ENCODE measurements around the gene SPATA7.

GRCh38 chr14:88379706-88380343 lies 5.6 kb upstream of the SPATA7 start:
- TF ChIP-seq CTCF (IDR thresholded peaks at IDR 0.05) = no peak
- no peak for TF ChIP-seq POLR2A (IDR thresholded peaks at IDR 0.05)

Measured in body of pancreas (tissue), 4 donors.